ENCODE results near the gene LRRC47. TPM values are rescaled to one million over a fixed set of nuclear protein-coding genes. Genes with fewer than 3 reads are reported as not detected.

LRRC47 gene
- total and polyA plus RNA-seq, 2 of the 13 experiments (the other 11 are each of a cell fraction or from before 2014, with no cell fraction given): 18.3 to 52.5 TPM

DNA sequence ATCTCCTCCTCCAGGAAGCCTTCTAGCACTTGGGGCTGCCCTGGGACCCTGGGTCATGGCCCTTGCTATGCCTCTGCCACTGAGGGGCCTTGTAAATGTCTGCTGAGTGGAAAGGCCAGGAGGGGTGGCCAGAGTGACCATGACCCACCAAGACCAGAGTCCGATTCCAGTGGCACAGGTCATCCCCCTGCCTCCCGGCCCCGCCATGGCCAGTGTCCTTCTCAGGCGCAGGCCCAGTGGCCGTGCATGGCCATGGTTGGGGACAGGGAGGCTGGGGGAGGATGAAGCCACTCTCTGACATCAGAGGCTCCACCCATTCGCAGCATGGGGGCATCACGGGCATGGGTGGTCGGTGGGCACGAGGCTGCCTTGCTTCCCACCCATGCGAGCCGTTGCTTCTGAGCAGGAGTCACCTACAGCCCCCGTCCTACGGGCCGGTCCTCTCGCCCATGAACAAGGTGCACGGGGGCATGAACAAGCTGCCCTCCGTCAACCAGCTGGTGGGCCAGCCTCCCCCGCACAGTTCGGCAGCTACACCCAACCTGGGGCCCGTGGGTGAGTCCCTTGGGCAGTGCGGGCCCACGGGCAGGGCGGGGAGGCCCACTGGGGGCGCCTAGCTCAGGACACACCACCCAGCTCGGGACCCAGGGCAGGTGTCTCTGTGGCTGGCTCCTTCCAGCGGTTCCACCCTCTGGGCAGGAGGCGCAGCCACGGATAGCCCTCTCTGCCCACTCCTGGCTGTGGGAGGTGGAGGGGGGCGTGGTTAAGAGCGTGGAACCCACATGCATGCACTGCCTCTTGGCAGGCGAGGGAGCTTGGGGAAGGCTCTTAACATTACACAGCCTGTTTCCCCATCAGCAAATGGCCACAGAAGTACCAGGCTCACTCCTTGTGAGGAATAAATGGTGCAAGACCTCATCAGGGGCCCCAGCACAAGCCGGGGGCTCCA lies 66.4 kb downstream of the LRRC47 start:
- no peak overlapping the region for H3K4me2 ChIP-seq (ENCODE audit: low read depth, low read length)
- intact Hi-C loops (cut with micrococcal nuclease; ENCODE audit: unreplicated experiment): no loop called here
- no peak for ATAC-seq

More for the DNA sequence above, 66.4 kb downstream of the LRRC47 start:
- TF ChIP-seq XRCC5 (optimal IDR thresholded peaks at IDR 0.05; ENCODE audit: low read length) (no peak), MAFG (CRISPR knock-in tag; IDR thresholded peaks at IDR 0.05) (no peak), CENPX (CRISPR knock-in tag; IDR thresholded peaks at IDR 0.05) (no peak), TEAD2 (CRISPR knock-in tag; IDR thresholded peaks at IDR 0.05) (no peak), RFX3 (CRISPR knock-in tag; IDR thresholded peaks at IDR 0.05) (no peak), KLF6 (CRISPR knock-in tag; IDR thresholded peaks at IDR 0.05) (no peak), GATAD2A (CRISPR knock-in tag; IDR thresholded peaks at IDR 0.05) (no peak)
- TF ChIP-seq, protein P1, sequence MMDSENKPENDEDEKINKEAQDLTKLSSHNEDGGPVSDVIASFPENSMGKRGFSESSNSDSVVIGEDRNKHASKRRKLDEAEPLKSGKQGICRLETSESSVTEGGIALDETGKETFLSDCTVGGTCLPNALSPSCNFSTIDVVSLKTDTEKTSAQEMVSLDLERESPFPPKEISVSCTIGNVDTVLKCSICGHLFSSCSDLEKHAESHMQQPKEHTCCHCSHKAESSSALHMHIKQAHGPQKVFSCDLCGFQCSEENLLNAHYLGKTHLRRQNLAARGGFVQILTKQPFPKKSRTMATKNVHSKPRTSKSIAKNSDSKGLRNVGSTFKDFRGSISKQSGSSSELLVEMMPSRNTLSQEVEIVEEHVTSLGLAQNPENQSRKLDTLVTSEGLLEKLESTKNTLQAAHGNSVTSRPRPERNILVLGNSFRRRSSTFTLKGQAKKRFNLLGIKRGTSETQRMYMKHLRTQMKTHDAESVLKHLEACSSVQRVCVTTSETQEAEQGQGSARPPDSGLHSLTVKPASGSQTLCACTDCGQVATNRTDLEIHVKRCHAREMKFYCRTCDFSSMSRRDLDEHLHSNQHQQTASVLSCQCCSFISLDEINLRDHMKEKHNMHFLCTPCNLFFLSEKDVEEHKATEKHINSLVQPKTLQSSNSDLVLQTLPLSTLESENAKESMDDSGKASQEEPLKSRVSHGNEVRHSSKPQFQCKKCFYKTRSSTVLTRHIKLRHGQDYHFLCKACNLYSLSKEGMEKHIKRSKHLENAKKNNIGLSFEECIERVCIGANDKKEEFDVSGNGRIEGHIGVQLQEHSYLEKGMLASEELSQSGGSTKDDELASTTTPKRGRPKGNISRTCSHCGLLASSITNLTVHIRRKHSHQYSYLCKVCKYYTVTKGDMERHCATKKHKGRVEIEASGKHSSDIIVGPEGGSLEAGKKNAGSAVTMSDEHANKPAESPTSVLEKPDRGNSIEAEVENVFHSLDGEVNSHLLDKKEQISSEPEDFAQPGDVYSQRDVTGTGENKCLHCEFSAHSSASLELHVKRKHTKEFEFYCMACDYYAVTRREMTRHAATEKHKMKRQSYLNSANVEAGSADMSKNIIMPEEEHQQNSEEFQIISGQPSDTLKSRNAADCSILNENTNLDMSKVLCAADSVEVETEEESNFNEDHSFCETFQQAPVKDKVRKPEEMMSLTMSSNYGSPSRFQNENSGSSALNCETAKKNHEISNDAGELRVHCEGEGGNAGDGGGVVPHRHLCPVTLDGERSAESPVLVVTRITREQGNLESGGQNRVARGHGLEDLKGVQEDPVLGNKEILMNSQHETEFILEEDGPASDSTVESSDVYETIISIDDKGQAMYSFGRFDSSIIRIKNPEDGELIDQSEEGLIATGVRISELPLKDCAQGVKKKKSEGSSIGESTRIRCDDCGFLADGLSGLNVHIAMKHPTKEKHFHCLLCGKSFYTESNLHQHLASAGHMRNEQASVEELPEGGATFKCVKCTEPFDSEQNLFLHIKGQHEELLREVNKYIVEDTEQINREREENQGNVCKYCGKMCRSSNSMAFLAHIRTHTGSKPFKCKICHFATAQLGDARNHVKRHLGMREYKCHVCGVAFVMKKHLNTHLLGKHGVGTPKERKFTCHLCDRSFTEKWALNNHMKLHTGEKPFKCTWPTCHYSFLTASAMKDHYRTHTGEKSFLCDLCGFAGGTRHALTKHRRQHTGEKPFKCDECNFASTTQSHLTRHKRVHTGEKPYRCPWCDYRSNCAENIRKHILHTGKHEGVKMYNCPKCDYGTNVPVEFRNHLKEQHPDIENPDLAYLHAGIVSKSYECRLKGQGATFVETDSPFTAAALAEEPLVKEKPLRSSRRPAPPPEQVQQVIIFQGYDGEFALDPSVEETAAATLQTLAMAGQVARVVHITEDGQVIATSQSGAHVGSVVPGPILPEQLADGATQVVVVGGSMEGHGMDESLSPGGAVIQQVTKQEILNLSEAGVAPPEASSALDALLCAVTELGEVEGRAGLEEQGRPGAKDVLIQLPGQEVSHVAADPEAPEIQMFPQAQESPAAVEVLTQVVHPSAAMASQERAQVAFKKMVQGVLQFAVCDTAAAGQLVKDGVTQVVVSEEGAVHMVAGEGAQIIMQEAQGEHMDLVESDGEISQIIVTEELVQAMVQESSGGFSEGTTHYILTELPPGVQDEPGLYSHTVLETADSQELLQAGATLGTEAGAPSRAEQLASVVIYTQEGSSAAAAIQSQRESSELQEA (CRISPR knock-in tag; IDR thresholded peaks at IDR 0.05; ENCODE audit: not compliant biosample characterization): no peak
- no peak overlapping the region for H2AFZ ChIP-seq (ENCODE audit: low read length)
- H3K36me3 ChIP-seq (replicated peaks in 1 of 2; ENCODE audit: control insufficient read depth in 1 of 2, insufficient read depth in 2 of 2, low read length in 2 of 2): peaks cover under 1 to 1% of the 10 kb centered on the region in 2 experiments; a peak in 1 of 5 replicates
- FAIRE-seq: no peak
- in situ Hi-C loops (cut with HindIII; ENCODE audit: extremely low pct_ligation_motif_present, low pct_unique_long_range_greater_than_20kb): no loop called here
- 92% methylated on average over 10 of the region's 32 CpGs for WGBS (ENCODE audit: low lambda C conversion rate)
- no peaks in the 10 kb centered on the region for H4K20me1 ChIP-seq (ENCODE audit: insufficient read depth, low read length)
- no peak overlapping the region for H3K9ac ChIP-seq (ENCODE audit: insufficient read depth, low read depth, low read length)
- no peak overlapping the region for H3K27ac ChIP-seq (ENCODE audit: extremely low read length, insufficient read depth, low read length)
- H3K27me3 ChIP-seq (ENCODE audit: control insufficient read depth in 1 of 2, insufficient read depth in 2 of 2, low read length in 2 of 2): no peaks in the 10 kb centered on the region
- H3K4me1 ChIP-seq (ENCODE audit: insufficient read depth, low read length): peaks cover 35% of the 10 kb centered on the region
- BruUV-seq (replicated peaks): no TSS peak
- DNase-seq (ENCODE audit: low spot score): no peak
- ChIA-PET POLR2A (no interaction called here), CTCF (ENCODE audit: low intra/inter-chr PET ratio, low total read pairs) (no interaction called here)
- no peak overlapping the region for H3K4me3 ChIP-seq (replicated peaks in 1 of 3; ENCODE audit: insufficient read depth in 1 of 3, low read depth in 2 of 3, low read length in 3 of 3)
- no peaks in the 10 kb centered on the region for H3K79me2 ChIP-seq (ENCODE audit: insufficient read depth, low read length)
- no peaks in the 10 kb centered on the region for H3K9me3 ChIP-seq (ENCODE audit: low read length)
